Measurements from ENCODE around the gene MAP3K10.

DNA sequence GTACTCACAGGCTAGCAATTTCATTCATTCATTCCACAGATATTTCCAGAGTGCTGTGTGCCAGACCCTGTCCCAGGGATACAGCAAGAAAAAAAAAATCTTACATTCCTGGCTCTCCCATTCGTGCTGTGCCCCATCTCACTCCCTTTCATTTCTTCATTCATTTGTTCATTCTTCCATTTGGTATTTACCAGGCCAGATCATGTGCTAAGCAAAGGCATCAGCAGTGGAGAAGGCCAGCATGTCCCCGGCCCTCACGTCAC lies 2.3 kb downstream of the MAP3K10 start:
- TF ChIP-seq, protein P1, sequence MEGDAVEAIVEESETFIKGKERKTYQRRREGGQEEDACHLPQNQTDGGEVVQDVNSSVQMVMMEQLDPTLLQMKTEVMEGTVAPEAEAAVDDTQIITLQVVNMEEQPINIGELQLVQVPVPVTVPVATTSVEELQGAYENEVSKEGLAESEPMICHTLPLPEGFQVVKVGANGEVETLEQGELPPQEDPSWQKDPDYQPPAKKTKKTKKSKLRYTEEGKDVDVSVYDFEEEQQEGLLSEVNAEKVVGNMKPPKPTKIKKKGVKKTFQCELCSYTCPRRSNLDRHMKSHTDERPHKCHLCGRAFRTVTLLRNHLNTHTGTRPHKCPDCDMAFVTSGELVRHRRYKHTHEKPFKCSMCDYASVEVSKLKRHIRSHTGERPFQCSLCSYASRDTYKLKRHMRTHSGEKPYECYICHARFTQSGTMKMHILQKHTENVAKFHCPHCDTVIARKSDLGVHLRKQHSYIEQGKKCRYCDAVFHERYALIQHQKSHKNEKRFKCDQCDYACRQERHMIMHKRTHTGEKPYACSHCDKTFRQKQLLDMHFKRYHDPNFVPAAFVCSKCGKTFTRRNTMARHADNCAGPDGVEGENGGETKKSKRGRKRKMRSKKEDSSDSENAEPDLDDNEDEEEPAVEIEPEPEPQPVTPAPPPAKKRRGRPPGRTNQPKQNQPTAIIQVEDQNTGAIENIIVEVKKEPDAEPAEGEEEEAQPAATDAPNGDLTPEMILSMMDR (IDR thresholded peaks at IDR 0.05): no peak
- no peak for TF ChIP-seq RAD21 (IDR thresholded peaks at IDR 0.05; ENCODE audit: low read length)
- TF ChIP-seq EZH2phosphoT487 (IDR thresholded peaks at IDR 0.05; ENCODE audit: borderline replicate concordance, low read depth): no peak
- TF ChIP-seq FOSL2 (IDR thresholded peaks at IDR 0.05; ENCODE audit: borderline replicate concordance, low read depth): no peak
- TF ChIP-seq SMC3 (IDR thresholded peaks at IDR 0.05; ENCODE audit: low read depth, low read length): no peak
- TF ChIP-seq TAF1 (IDR thresholded peaks at IDR 0.05; ENCODE audit: borderline replicate concordance, low read depth, low read length): no peak
- TF ChIP-seq FOXM1 (IDR thresholded peaks at IDR 0.05; ENCODE audit: low read depth): no peak
- TF ChIP-seq GABPA (IDR thresholded peaks at IDR 0.05; ENCODE audit: low read depth): no peak
- TF ChIP-seq, protein P2, sequence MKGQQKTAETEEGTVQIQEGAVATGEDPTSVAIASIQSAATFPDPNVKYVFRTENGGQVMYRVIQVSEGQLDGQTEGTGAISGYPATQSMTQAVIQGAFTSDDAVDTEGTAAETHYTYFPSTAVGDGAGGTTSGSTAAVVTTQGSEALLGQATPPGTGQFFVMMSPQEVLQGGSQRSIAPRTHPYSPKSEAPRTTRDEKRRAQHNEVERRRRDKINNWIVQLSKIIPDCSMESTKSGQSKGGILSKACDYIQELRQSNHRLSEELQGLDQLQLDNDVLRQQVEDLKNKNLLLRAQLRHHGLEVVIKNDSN (IDR thresholded peaks at IDR 0.05; ENCODE audit: borderline replicate concordance, low read depth): no peak
- no peak for TF ChIP-seq RXRA (IDR thresholded peaks at IDR 0.05; ENCODE audit: borderline replicate concordance, low read depth)
- TF ChIP-seq, protein P3, sequence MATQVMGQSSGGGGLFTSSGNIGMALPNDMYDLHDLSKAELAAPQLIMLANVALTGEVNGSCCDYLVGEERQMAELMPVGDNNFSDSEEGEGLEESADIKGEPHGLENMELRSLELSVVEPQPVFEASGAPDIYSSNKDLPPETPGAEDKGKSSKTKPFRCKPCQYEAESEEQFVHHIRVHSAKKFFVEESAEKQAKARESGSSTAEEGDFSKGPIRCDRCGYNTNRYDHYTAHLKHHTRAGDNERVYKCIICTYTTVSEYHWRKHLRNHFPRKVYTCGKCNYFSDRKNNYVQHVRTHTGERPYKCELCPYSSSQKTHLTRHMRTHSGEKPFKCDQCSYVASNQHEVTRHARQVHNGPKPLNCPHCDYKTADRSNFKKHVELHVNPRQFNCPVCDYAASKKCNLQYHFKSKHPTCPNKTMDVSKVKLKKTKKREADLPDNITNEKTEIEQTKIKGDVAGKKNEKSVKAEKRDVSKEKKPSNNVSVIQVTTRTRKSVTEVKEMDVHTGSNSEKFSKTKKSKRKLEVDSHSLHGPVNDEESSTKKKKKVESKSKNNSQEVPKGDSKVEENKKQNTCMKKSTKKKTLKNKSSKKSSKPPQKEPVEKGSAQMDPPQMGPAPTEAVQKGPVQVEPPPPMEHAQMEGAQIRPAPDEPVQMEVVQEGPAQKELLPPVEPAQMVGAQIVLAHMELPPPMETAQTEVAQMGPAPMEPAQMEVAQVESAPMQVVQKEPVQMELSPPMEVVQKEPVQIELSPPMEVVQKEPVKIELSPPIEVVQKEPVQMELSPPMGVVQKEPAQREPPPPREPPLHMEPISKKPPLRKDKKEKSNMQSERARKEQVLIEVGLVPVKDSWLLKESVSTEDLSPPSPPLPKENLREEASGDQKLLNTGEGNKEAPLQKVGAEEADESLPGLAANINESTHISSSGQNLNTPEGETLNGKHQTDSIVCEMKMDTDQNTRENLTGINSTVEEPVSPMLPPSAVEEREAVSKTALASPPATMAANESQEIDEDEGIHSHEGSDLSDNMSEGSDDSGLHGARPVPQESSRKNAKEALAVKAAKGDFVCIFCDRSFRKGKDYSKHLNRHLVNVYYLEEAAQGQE (IDR thresholded peaks at IDR 0.05; ENCODE audit: low read depth, low read length): no peak
- TF ChIP-seq RCOR1 (IDR thresholded peaks at IDR 0.05; ENCODE audit: low read length): no peak
- TF ChIP-seq MEF2A (IDR thresholded peaks at IDR 0.05; ENCODE audit: borderline replicate concordance, low read depth): no peak

All from SK-N-SH (cell line).